NCI-H2029 treated with DMSO at 0.1 percent for 48 hours (cell line): ENCODE results near the gene AUTS2.

Experiments
- DNase-seq: peaks from one replicate; lab custom pipeline; 2025; lab: John Stamatoyannopoulos, UW

Gene AUTS2

GRCh38 chr7:70416986-70417655 lies 818.8 kb downstream of the AUTS2 start:
- DNase-seq: no peak

- no peak for DNase-seq
Observed at GRCh38 chr7:70419526-70420380, 821.5 kb downstream of the AUTS2 start.

GRCh38 chr7:70420381-70420662 lies 822.0 kb downstream of the AUTS2 start:
- DNase-seq: no peak

- DNase-seq: no peak
Observed at GRCh38 chr7:70421319-70421718, 823.0 kb downstream of the AUTS2 start.

GRCh38 chr7:70426249-70426880 lies 828.1 kb downstream of the AUTS2 start:
- no peak for DNase-seq

- peak; percentile 93 for DNase-seq
Observed at GRCh38 chr7:70432567-70433001, 834.3 kb downstream of the AUTS2 start.

- DNase-seq: no peak
Observed at GRCh38 chr7:70434376-70434775, 836.1 kb downstream of the AUTS2 start.

GRCh38 chr7:70434821-70435220 lies 836.5 kb downstream of the AUTS2 start:
- no peak for DNase-seq

GRCh38 chr7:70435634-70436033 lies 837.4 kb downstream of the AUTS2 start:
- no peak for DNase-seq

GRCh38 chr7:70436790-70437350 lies 838.6 kb downstream of the AUTS2 start:
- DNase-seq: no peak

GRCh38 chr7:70439651-70440050 lies 841.4 kb downstream of the AUTS2 start:
- DNase-seq: no peak

- DNase-seq: no peak
Observed at GRCh38 chr7:70446448-70447143, 848.3 kb downstream of the AUTS2 start.

- no peak for DNase-seq
Observed at GRCh38 chr7:70448312-70448906, 850.1 kb downstream of the AUTS2 start.

- DNase-seq: no peak
Observed at GRCh38 chr7:70450731-70451130, 852.5 kb downstream of the AUTS2 start.

- DNase-seq: no peak
Observed at GRCh38 chr7:70455925-70456324, 857.6 kb downstream of the AUTS2 start.

GRCh38 chr7:70456719-70457118 lies 858.4 kb downstream of the AUTS2 start:
- DNase-seq: no peak

GRCh38 chr7:70457482-70457881 lies 859.2 kb downstream of the AUTS2 start:
- no peak for DNase-seq

GRCh38 chr7:70457883-70458680 lies 859.8 kb downstream of the AUTS2 start:
- DNase-seq: no peak

- no peak for DNase-seq
Observed at GRCh38 chr7:70458745-70459144, 860.5 kb downstream of the AUTS2 start.

GRCh38 chr7:70459546-70459945 lies 861.3 kb downstream of the AUTS2 start:
- no peak for DNase-seq

- no peak for DNase-seq
Observed at GRCh38 chr7:70460071-70460470, 861.8 kb downstream of the AUTS2 start.
